IMR-90 (cell line): ENCODE data around the gene PITPNC1. TPM values are rescaled to one million over a fixed set of nuclear protein-coding genes. Genes with fewer than 3 reads are reported as not detected.

Source experiments
- ATAC-seq: fragments of 200-7000 bp; cut with Tn5 transposase; 2 replicates; pipeline ENCODE4 v1.9.1; 2020; ENCODE audit warnings: low read depth, mild to moderate bottlenecking, moderate library complexity
- BruUV-seq: library from RNA; stranded (reverse); fragments of 400-500 nt; replicated peaks from 2 replicates; lab custom pipeline; 2021; lab: Mats Ljungman, UMichigan
- CTCF ChIA-PET: fragments of 300-600 bp; formaldehyde crosslinking; extraction: SDS; loops from one replicate; lab custom pipeline; 2021; ENCODE audit warnings: antibody characterized with exemption; lab: Yijun Ruan, JAX
- POLR2A ChIA-PET: fragments of 300-600 bp; sonication (Branson Sonifier 250); formaldehyde crosslinking; loops from one replicate; lab custom pipeline; 2022; ENCODE audit warnings: antibody characterized with exemption; ENCODE audit not compliant: unreplicated experiment; lab: Charles Lee
- DNase-seq: peaks from one replicate; pipeline ENCODE4 v3.0.0; 2013
- H2AFZ ChIP-seq: replicated peaks from 2 replicates; pipeline ENCODE3; 2013; ENCODE audit warnings: low read length, mild to moderate bottlenecking; ENCODE audit not compliant: poor library complexity
- H2AK5ac ChIP-seq: 2 replicates; pipeline ENCODE4 v1.6.1; 2013; ENCODE audit warnings: low read depth, low read length, inconsistent platforms
- H2AK9ac ChIP-seq: replicated peaks from 2 replicates; pipeline ENCODE3; 2013; ENCODE audit warnings: mild to moderate bottlenecking, low read depth, low read length, moderate library complexity; ENCODE audit not compliant: poor library complexity
- H2BK120ac ChIP-seq: 2 replicates; pipeline ENCODE4 v1.6.1; 2013; ENCODE audit warnings: low read depth, low read length, inconsistent platforms
- H2BK15ac ChIP-seq: 3 replicates; pipeline ENCODE4 v1.6.1; 2013; ENCODE audit warnings: low read depth, low read length, inconsistent platforms
- H2BK20ac ChIP-seq: 2 replicates; pipeline ENCODE4 v1.6.1; 2013; ENCODE audit warnings: low read depth, mild to moderate bottlenecking, inconsistent platforms, low read length, moderate library complexity
- H2BK5ac ChIP-seq: 2 replicates; pipeline ENCODE4 v1.6.1; 2013; ENCODE audit warnings: mild to moderate bottlenecking, low read depth, low read length, inconsistent platforms; ENCODE audit not compliant: poor library complexity, severe bottlenecking
- H3K14ac ChIP-seq: replicated peaks from 2 replicates; pipeline ENCODE4 v1.6.1; 2013; ENCODE audit warnings: low read depth, low read length, inconsistent platforms
- H3K18ac ChIP-seq: 2 replicates; pipeline ENCODE4 v1.6.1; 2013; ENCODE audit warnings: low read depth, low read length, control low read depth
- H3K23ac ChIP-seq: 2 replicates; pipeline ENCODE4 v1.6.1; 2013; ENCODE audit warnings: low read depth, low read length, inconsistent platforms
- H3K27ac ChIP-seq: 2 replicates; pipeline ENCODE4 v1.5.1; 2013; ENCODE audit warnings: mild to moderate bottlenecking, control low read depth, low read length; ENCODE audit not compliant: insufficient read depth
- H3K27me3 ChIP-seq: 2 replicates; pipeline ENCODE4 v1.6.1; 2013; ENCODE audit warnings: low read length; ENCODE audit not compliant: control insufficient read depth, insufficient read depth
- H3K36me3 ChIP-seq: 2 replicates; pipeline ENCODE4 v1.6.1; 2013; ENCODE audit warnings: low read length, mixed read lengths; ENCODE audit not compliant: control insufficient read depth, insufficient read depth
- H3K4ac ChIP-seq: 2 replicates; pipeline ENCODE4 v1.6.1; 2013; ENCODE audit warnings: low read depth, low read length, inconsistent platforms
- H3K4me1 ChIP-seq: 2 replicates; pipeline ENCODE4 v1.6.1; 2013; ENCODE audit warnings: low read length, mixed read lengths; ENCODE audit not compliant: control insufficient read depth, insufficient read depth
- H3K4me2 ChIP-seq: 2 replicates; pipeline ENCODE4 v1.6.1; 2013; ENCODE audit warnings: low read depth, mild to moderate bottlenecking, control low read depth, low read length, moderate library complexity
- H3K4me3 ChIP-seq: 2 replicates; pipeline ENCODE4 v1.5.1; 2013; ENCODE audit warnings: low read depth, mild to moderate bottlenecking, control low read depth, low read length, moderate library complexity; ENCODE audit not compliant: insufficient read depth
- H3K56ac ChIP-seq: 2 replicates; pipeline ENCODE4 v1.6.1; 2013; ENCODE audit warnings: low read length, inconsistent platforms; ENCODE audit not compliant: insufficient read depth; ENCODE audit errors: extremely low read depth
- H3K79me1 ChIP-seq, 2 experiments: 2 replicates each; pipeline ENCODE4 v1.6.1; 2013; ENCODE audit warnings: low read length in 2 of 2, inconsistent platforms in 1 of 2, low read depth in 1 of 2
- H3K9ac ChIP-seq: 2 replicates; pipeline ENCODE4 v1.6.1; 2013; ENCODE audit warnings: low read depth, low read length, control low read depth
- H3K9me1 ChIP-seq: 2 replicates; pipeline ENCODE4 v1.6.1; 2013; ENCODE audit warnings: low read length, inconsistent platforms; ENCODE audit not compliant: insufficient read depth
- H3K9me3 ChIP-seq: 2 replicates; pipeline ENCODE4 v1.6.1; 2013; ENCODE audit warnings: low read length; ENCODE audit not compliant: control insufficient read depth, insufficient read depth
- H4K20me1 ChIP-seq: 2 replicates; pipeline ENCODE4 v1.6.1; 2013; ENCODE audit warnings: low read length, inconsistent platforms; ENCODE audit not compliant: insufficient read depth
- H4K5ac ChIP-seq: 2 replicates; pipeline ENCODE4 v1.6.1; 2013; ENCODE audit warnings: mild to moderate bottlenecking, low read depth, low read length, control low read depth
- H4K8ac ChIP-seq, 2 experiments: 2 replicates each; pipeline ENCODE4 v1.6.1; 2013; ENCODE audit warnings: low read depth in 2 of 2, low read length in 2 of 2, control low read depth in 1 of 2, inconsistent platforms in 1 of 2
- H4K91ac ChIP-seq: 2 replicates; pipeline ENCODE4 v1.6.1; 2013; ENCODE audit warnings: low read depth, low read length, inconsistent platforms; ENCODE audit not compliant: insufficient read depth
- BHLHE40 ChIP-seq: fragments of 150-350 bp; IDR thresholded peaks from 2 replicates; pipeline ENCODE4 v1.6.1; 2016; ENCODE audit warnings: mild to moderate bottlenecking, low read depth, low read length
- CEBPB ChIP-seq: IDR thresholded peaks from 2 replicates; pipeline ENCODE4 v1.6.1; 2012; ENCODE audit warnings: low read depth, low read length, improper control_type of control experiment
- CHD1 ChIP-seq: IDR thresholded peaks from 2 replicates; pipeline ENCODE4 v1.6.1; 2012; ENCODE audit warnings: low read depth, low read length, improper control_type of control experiment
- CTCF ChIP-seq: conservative IDR thresholded peaks from 2 replicates; pipeline ENCODE4 v1.5.1; 2012; ENCODE audit warnings: mild to moderate bottlenecking, low read depth, low read length, improper control_type of control experiment
- FOS ChIP-seq: fragments of 150-350 bp; IDR thresholded peaks from 2 replicates; pipeline ENCODE4 v1.6.1; 2016; ENCODE audit warnings: low read depth, low read length
- MAZ ChIP-seq: IDR thresholded peaks from 2 replicates; pipeline ENCODE4 v1.6.1; 2012; ENCODE audit warnings: low read depth, mild to moderate bottlenecking, low read length, improper control_type of control experiment, moderate library complexity, borderline replicate concordance
- MXI1 ChIP-seq: IDR thresholded peaks from 2 replicates; pipeline ENCODE4 v1.6.1; 2012; ENCODE audit warnings: low read depth, mild to moderate bottlenecking, low read length, moderate library complexity, borderline replicate concordance
- NFE2L2 ChIP-seq: fragments of 150-350 bp; IDR thresholded peaks from 2 replicates; pipeline ENCODE4 v1.6.1; 2016; ENCODE audit warnings: low read depth, mild to moderate bottlenecking, low read length
- POLR2A ChIP-seq: IDR thresholded peaks from 2 replicates; pipeline ENCODE4 v1.6.1; 2012; ENCODE audit warnings: mild to moderate bottlenecking, low read depth, low read length
- RAD21 ChIP-seq: IDR thresholded peaks from 2 replicates; pipeline ENCODE4 v1.6.1; 2012; ENCODE audit warnings: low read length, improper control_type of control experiment
- RFX5 ChIP-seq: IDR thresholded peaks from 2 replicates; pipeline ENCODE4 v1.8.0; 2012; ENCODE audit warnings: low read depth, mild to moderate bottlenecking, low read length, moderate library complexity
- SMC3 ChIP-seq: fragments of 150-350 bp; IDR thresholded peaks from 2 replicates; pipeline ENCODE4 v1.6.1; 2016; ENCODE audit warnings: low read depth, mild to moderate bottlenecking, antibody characterized with exemption, low read length, moderate library complexity
- WGBS, 2 experiments: methylation state at CpG; one replicate each; pipeline versions ENCODE4 v1.1.5 to v1.1.7; 2013; ENCODE audit warnings: missing lambda C conversion rate in 2 of 2; ENCODE audit not compliant: insufficient read length in 1 of 2; ENCODE audit errors: extremely low coverage in 2 of 2; 5-methylcytosine and 5-hydroxymethylcytosine counted together
- dilution Hi-C: fragments of 300-500 bp; cut with HindIII; formaldehyde crosslinking; loops from one replicate; pipeline ENCODE4 v1.14.3; 2018; ENCODE audit warnings: low sequenced_read_pairs; ENCODE audit not compliant: unreplicated experiment
- in situ Hi-C: fragments of 300-500 bp; cut with MboI; formaldehyde crosslinking; loops from 3 replicates; pipeline ENCODE4 v1.14.3; 2019; ENCODE audit warnings: low sequenced_read_pairs, inconsistent platforms, mixed read lengths
- intact Hi-C: fragments of 100-400 bp; cut with micrococcal nuclease; formaldehyde crosslinking; loops from 2 replicates; pipeline ENCODE4 v1.10.0; 2022
- polyA plus RNA-seq, 3 experiments: library from polyadenylated mRNA; depleted of rRNA; stranded (reverse); fragments of >200 nt; gene quantifications; 2 replicates each; pipeline ENCODE4 v1.2.3, GENCODE V29; 2012; ENCODE audit warnings: low replicate concordance in 1 of 3
- total RNA-seq: library from RNA; depleted of rRNA; stranded (reverse); fragments of >200 nt; gene quantifications from 2 replicates; pipeline ENCODE4 v1.2.3, GENCODE V29; 2012
- TF ChIP-seq, protein P1 (sequence below): fragments of 150-350 bp; IDR thresholded peaks from 2 replicates; pipeline ENCODE4 v1.6.1; 2017; ENCODE audit warnings: mild to moderate bottlenecking, antibody characterized with exemption, low read length, low read depth

The PITPNC1 gene
- total and polyA plus RNA-seq, 2 of the 4 experiments (the other 2 are of a cell fraction) = 4.1 TPM

- ChIA-PET POLR2A (interaction anchor here (0.5 to 0.6 kb wide), 2 partner anchors 45 to 326 kb away, joined by 3 to 9 read pairs; no protein-coding TSS in a partner anchor), CTCF (interaction anchor here (0.5 to 1.9 kb wide), 13 partner anchors 10 to 326 kb away, joined by 3 to 7 read pairs (median 3); no protein-coding TSS in a partner anchor)
- BruUV-seq = no TSS peak
- peak overlapping the region; percentile 42 for H3K56ac ChIP-seq
- ATAC-seq (peak; percentile 59), DNase-seq (peak; percentile 82)
- dilution Hi-C loops (no loop called here), in situ Hi-C loops (no loop called here), intact Hi-C loops (loop anchor here (1.0 kb wide), 2 partner anchors 97 to 311 kb away; no protein-coding TSS in a partner anchor)
- H4K91ac ChIP-seq = peak overlapping the region; percentile 64; the same call in 1 of the 2 replicates
- no peaks in the 10 kb centered on the region for H3K27me3 ChIP-seq
- H3K14ac ChIP-seq = peak overlapping the region; percentile 82
- peaks cover 5% of the 10 kb centered on the region; the same call in 1 of the 2 replicates for H3K4me1 ChIP-seq
- no peaks in the 10 kb centered on the region for H4K20me1 ChIP-seq
- H2BK5ac ChIP-seq = peak overlapping the region; percentile 27
- 3% methylated on average over 13 of the region's 72 CpGs; no CpG with 5 or more reads in 1 of the 2 experiments for WGBS, 2 experiments
- H3K23ac ChIP-seq = peak overlapping the region; percentile 88
- H3K4ac ChIP-seq = peak overlapping the region; percentile 81
- peak overlapping the region; percentile 48; the same call in 1 of the 2 replicates for H2BK20ac ChIP-seq
- no peak overlapping the region; the same call in none of the 2 replicates for H4K5ac ChIP-seq
- H3K4me2 ChIP-seq = peak overlapping the region; percentile 85
- peaks cover 10 to 16% of the 10 kb centered on the region in 2 experiments for H3K79me1 ChIP-seq
- H3K18ac ChIP-seq = peak overlapping the region; percentile 53
- H2AK9ac ChIP-seq = peak overlapping the region; percentile 81
- TF ChIP-seq, protein P1, sequence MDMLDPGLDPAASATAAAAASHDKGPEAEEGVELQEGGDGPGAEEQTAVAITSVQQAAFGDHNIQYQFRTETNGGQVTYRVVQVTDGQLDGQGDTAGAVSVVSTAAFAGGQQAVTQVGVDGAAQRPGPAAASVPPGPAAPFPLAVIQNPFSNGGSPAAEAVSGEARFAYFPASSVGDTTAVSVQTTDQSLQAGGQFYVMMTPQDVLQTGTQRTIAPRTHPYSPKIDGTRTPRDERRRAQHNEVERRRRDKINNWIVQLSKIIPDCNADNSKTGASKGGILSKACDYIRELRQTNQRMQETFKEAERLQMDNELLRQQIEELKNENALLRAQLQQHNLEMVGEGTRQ = peak; percentile 40; the same call in 1 of the 2 replicates
- TF ChIP-seq POLR2A (peak; percentile 52), RAD21 (peak; percentile 74), RFX5 (no peak), MXI1 (peak; percentile 75; the same call in 1 of the 2 replicates), CEBPB (peak; percentile 45; the same call in 1 of the 2 replicates), NFE2L2 (no peak), BHLHE40 (peak; percentile 54), MAZ (peak; percentile 95), CTCF (peak; percentile 95), SMC3 (peak; percentile 69), FOS (no peak), CHD1 (no peak)
- H2AFZ ChIP-seq = peak overlapping the region; percentile 92
- peaks cover 9% of the 10 kb centered on the region; the same call in 1 of the 2 replicates for H3K9me1 ChIP-seq
- H2BK120ac ChIP-seq = peak overlapping the region; percentile 67
- peak overlapping the region; percentile 26 to 88 for H4K8ac ChIP-seq
- H3K36me3 ChIP-seq = no peaks in the 10 kb centered on the region
- H2BK15ac ChIP-seq = peak overlapping the region; percentile 35; the same call in 2 of the 3 replicates
- H3K9me3 ChIP-seq = no peaks in the 10 kb centered on the region
- H3K27ac ChIP-seq = peak overlapping the region; percentile 73
- H3K9ac ChIP-seq = peak overlapping the region; percentile 64
- peak overlapping the region; percentile 33; the same call in 1 of the 2 replicates for H2AK5ac ChIP-seq
- H3K4me3 ChIP-seq = peak overlapping the region; percentile 59
These were observed 1.6 kb downstream of the PITPNC1 start for GRCh38 chr17:67378454-67379250.
